CD4-positive, alpha-beta T cell treated with Interleukin-4 for 1 hour (primary cell): ENCODE measurements around the gene ALX1.
A peak's percentile ranks its signal among the peaks of the same experiment; 100 is the strongest.

ENCODE experiments used
- DNase-seq, 2 donors: peaks; one replicate each; pipeline ENCODE4 v3.0.0-alpha.2; 2020 to 2022

ALX1 gene

GRCh38 chr12:85308374-85308773 is 28.4 kb downstream of the ALX1 start:
- DNase-seq, result no peak

- DNase-seq, result no peak
Measured at GRCh38 chr12:85309125-85309566, 29.1 kb downstream of the ALX1 start.

GRCh38 chr12:85310025-85310424 is 30.0 kb downstream of the ALX1 start:
- no peak for DNase-seq

GRCh38 chr12:85310456-85311076 is 30.5 kb downstream of the ALX1 start:
- no peak for DNase-seq

GRCh38 chr12:85317866-85318636 is 38.0 kb downstream of the ALX1 start:
- DNase-seq, result peak in 1 of 2 donors; percentile 40

GRCh38 chr12:85322715-85323114 is 42.7 kb downstream of the ALX1 start:
- DNase-seq, result no peak

- no peak for DNase-seq
Measured at GRCh38 chr12:85325442-85325841, 45.4 kb downstream of the ALX1 start.

GRCh38 chr12:85329913-85330312 is 49.9 kb downstream of the ALX1 start:
- no peak for DNase-seq

- no peak for DNase-seq
Measured at GRCh38 chr12:85348779-85349178, 68.8 kb downstream of the ALX1 start.

- no peak for DNase-seq
Measured at GRCh38 chr12:85350356-85350755, 70.3 kb downstream of the ALX1 start.
